ENCODE data around the gene MLKL. TPM values are rescaled to one million over a fixed set of nuclear protein-coding genes. Genes with fewer than 3 reads are reported as not detected.

The MLKL gene
- total RNA-seq, 4 donors from 2014 or later: 17.1 to 62.5 (median 19.6) TPM

DNA sequence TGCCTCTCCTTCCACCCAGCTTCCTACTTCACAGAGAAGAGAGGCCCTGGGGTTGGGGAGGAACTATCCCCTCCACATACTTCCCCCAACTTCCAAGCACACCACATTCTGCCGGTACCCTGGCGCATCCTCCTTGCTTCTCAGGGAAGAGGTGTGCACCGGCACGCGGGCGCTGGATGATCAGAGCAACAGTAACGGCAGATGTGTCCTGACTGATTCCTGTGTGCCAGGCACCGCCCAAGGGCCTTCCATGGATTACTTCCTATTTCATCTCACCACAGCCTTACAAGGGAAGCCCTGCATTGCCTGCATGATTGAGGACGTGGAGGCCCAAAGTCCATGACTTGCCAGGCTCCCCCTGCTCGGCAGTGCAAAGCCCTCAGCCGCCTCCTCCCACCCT is 21.1 kb upstream of the MLKL start:
- Histone ChIP-seq H3K4me3 (no peak overlapping the region), H3K4me1 (peaks cover 0 to 15% (median 0%) of the 10 kb centered on the region in 4 donors), H3K36me3 (no peaks in the 10 kb centered on the region), H3K9me3 (no peaks in the 10 kb centered on the region), H3K27ac (no peak overlapping the region), H3K27me3 (no peaks in the 10 kb centered on the region)
- DNase-seq: no peak
- TF ChIP-seq EP300 (IDR thresholded peaks at IDR 0.05; ENCODE audit: low read depth) (no peak), POLR2AphosphoS5 (IDR thresholded peaks at IDR 0.05) (no peak), POLR2A (IDR thresholded peaks at IDR 0.05) (no peak)
- TF ChIP-seq, protein P1, sequence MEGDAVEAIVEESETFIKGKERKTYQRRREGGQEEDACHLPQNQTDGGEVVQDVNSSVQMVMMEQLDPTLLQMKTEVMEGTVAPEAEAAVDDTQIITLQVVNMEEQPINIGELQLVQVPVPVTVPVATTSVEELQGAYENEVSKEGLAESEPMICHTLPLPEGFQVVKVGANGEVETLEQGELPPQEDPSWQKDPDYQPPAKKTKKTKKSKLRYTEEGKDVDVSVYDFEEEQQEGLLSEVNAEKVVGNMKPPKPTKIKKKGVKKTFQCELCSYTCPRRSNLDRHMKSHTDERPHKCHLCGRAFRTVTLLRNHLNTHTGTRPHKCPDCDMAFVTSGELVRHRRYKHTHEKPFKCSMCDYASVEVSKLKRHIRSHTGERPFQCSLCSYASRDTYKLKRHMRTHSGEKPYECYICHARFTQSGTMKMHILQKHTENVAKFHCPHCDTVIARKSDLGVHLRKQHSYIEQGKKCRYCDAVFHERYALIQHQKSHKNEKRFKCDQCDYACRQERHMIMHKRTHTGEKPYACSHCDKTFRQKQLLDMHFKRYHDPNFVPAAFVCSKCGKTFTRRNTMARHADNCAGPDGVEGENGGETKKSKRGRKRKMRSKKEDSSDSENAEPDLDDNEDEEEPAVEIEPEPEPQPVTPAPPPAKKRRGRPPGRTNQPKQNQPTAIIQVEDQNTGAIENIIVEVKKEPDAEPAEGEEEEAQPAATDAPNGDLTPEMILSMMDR (IDR thresholded peaks at IDR 0.05): no peak
- 93 to 94% methylated on average over 2 to 11 of the region's 11 CpGs for WGBS, 2 donors (ENCODE audit: low coverage in 1 of 2)
- intact Hi-C loops (cut with DNase I; ENCODE audit: low total_unique reads): loop anchor here (10.0 kb wide), 1 partner anchor 63 kb away; no protein-coding TSS in a partner anchor
- in situ Hi-C loops (cut with MboI; ENCODE audit: low pct_ligation_motif_present in 1 of 4, low pct_unique_long_range_greater_than_20kb in 1 of 4, low sequenced_read_pairs in 3 of 4): loop anchor here in 3 of 4 donors (25.0 kb wide), 2 partner anchors 141 to 391 kb away; partner anchors contain the start of gene LDHD (in 1 of the 3)

- H3K27me3 ChIP-seq: no peaks in the 10 kb centered on the region
- TF ChIP-seq POLR2A (IDR thresholded peaks at IDR 0.05) (no peak), EP300 (IDR thresholded peaks at IDR 0.05; ENCODE audit: low read depth) (no peak), POLR2AphosphoS5 (IDR thresholded peaks at IDR 0.05) (no peak)
- TF ChIP-seq, protein P1 (IDR thresholded peaks at IDR 0.05): no peak
- intact Hi-C loops (cut with DNase I; ENCODE audit: low total_unique reads): loop anchor here (10.0 kb wide), 1 partner anchor 64 kb away; no protein-coding TSS in a partner anchor
- no peak overlapping the region for H3K4me3 ChIP-seq
- H3K27ac ChIP-seq: no peak overlapping the region
- H3K4me1 ChIP-seq: peaks cover 0 to 5% (median 0%) of the 10 kb centered on the region in 4 donors
- no peaks in the 10 kb centered on the region for H3K36me3 ChIP-seq
- WGBS, 2 donors (ENCODE audit: low coverage in 1 of 2): 36 to 43% methylated on average over 5 of the region's 5 CpGs
- in situ Hi-C loops (cut with MboI; ENCODE audit: low pct_ligation_motif_present in 1 of 4, low pct_unique_long_range_greater_than_20kb in 1 of 4, low sequenced_read_pairs in 3 of 4): loop anchor here in 3 of 4 donors (25.0 kb wide), 2 partner anchors 142 to 392 kb away; partner anchors contain the start of gene LDHD (in 1 of the 3)
- no peak for DNase-seq
- no peaks in the 10 kb centered on the region for H3K9me3 ChIP-seq
Observed at GRCh38 chr16:74720579-74720978, 19.9 kb upstream of the MLKL start.

GRCh38 chr16:74718741-74719610 is 18.3 kb upstream of the MLKL start:
- H3K27me3 ChIP-seq: no peaks in the 10 kb centered on the region
- 96 to 100% methylated on average over 1 to 27 of the region's 27 CpGs for WGBS, 2 donors (ENCODE audit: low coverage in 1 of 2)
- in situ Hi-C loops (cut with MboI; ENCODE audit: low pct_ligation_motif_present in 1 of 4, low pct_unique_long_range_greater_than_20kb in 1 of 4, low sequenced_read_pairs in 3 of 4) (loop anchor here in 3 of 4 donors (10.0 to 25.0 kb wide), 3 partner anchors 143 to 393 kb away; partner anchors contain the start of gene LDHD (in 1 of the 3)), intact Hi-C loops (cut with DNase I; ENCODE audit: low total_unique reads) (no loop called here)
- H3K4me1 ChIP-seq: no peaks in the 10 kb centered on the region
- no peak overlapping the region for H3K27ac ChIP-seq
- no peak for DNase-seq
- no peaks in the 10 kb centered on the region for H3K36me3 ChIP-seq
- TF ChIP-seq EP300 (IDR thresholded peaks at IDR 0.05; ENCODE audit: low read depth): no peak
- no peak for TF ChIP-seq POLR2AphosphoS5 (IDR thresholded peaks at IDR 0.05)
- TF ChIP-seq POLR2A (IDR thresholded peaks at IDR 0.05): no peak
- TF ChIP-seq, protein P1 (IDR thresholded peaks at IDR 0.05): no peak
- no peaks in the 10 kb centered on the region for H3K9me3 ChIP-seq
- no peak overlapping the region for H3K4me3 ChIP-seq

DNA sequence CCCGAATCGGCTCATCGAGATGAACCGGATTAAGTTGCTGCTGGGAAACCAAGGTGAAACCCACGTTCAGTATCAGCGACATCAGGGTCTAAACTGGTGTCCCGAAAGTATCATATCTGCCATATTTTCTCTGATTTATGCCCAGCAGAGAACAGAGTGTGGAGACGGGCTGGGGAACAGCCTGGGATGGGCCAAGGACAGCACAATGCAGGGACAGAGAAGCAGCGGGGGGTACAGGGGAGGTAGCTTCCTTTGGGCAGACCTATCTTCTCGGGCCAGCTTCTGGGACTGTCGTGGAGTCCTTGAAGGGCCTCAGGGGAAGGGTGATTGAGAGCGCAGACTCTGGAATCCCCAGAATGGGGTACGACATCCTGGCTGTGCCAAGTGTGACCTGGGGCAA is 17.5 kb upstream of the MLKL start:
- H3K4me1 ChIP-seq: no peaks in the 10 kb centered on the region
- no peak for DNase-seq
- H3K27me3 ChIP-seq: no peaks in the 10 kb centered on the region
- no peak overlapping the region for H3K27ac ChIP-seq
- in situ Hi-C loops (cut with MboI; ENCODE audit: low pct_ligation_motif_present in 1 of 4, low pct_unique_long_range_greater_than_20kb in 1 of 4, low sequenced_read_pairs in 3 of 4) (loop anchor here in 3 of 4 donors (10.0 to 25.0 kb wide), 3 partner anchors 144 to 394 kb away; partner anchors contain the start of gene LDHD (in 1 of the 3)), intact Hi-C loops (cut with DNase I; ENCODE audit: low total_unique reads) (no loop called here)
- no peak overlapping the region for H3K4me3 ChIP-seq
- TF ChIP-seq POLR2A (IDR thresholded peaks at IDR 0.05) (no peak), POLR2AphosphoS5 (IDR thresholded peaks at IDR 0.05) (no peak), EP300 (IDR thresholded peaks at IDR 0.05; ENCODE audit: low read depth) (no peak)
- TF ChIP-seq, protein P1 (IDR thresholded peaks at IDR 0.05): no peak
- H3K36me3 ChIP-seq: no peaks in the 10 kb centered on the region
- H3K9me3 ChIP-seq: no peaks in the 10 kb centered on the region
- 91% methylated on average over 13 of the region's 13 CpGs; no CpG with 5 or more reads in 1 of the 2 donors for WGBS, 2 donors (ENCODE audit: low coverage in 1 of 2)

Data from transverse colon (tissue), 4 donors.